ENCODE measurements around the gene TCF7L1.

The TCF7L1 gene

GRCh38 chr2:85162746-85163301, 29.6 kb downstream of the TCF7L1 start:
- DNase-seq (ENCODE audit: low read depth in 2 of 2): no peak

DNA sequence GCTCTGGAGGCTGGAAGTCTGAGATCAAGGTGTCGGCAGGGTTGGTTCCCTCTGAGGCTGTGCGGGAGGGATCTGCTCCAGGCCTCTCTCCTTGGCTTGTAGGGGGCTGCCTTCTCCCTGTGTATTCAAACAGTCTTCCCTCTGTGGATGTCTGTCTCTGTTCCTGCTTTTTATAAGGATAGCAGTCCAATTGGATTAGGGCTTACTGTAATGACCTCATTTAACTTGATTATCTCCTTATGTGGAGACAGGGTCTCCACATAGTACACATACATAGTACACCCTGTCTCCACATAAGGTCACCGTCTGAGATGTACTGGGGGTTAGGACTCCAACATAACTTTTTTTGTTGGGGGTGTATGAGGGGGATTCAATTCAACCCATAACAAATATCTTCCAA, 30.5 kb downstream of the TCF7L1 start:
- DNase-seq (ENCODE audit: low read depth in 2 of 2): no peak

DNA sequence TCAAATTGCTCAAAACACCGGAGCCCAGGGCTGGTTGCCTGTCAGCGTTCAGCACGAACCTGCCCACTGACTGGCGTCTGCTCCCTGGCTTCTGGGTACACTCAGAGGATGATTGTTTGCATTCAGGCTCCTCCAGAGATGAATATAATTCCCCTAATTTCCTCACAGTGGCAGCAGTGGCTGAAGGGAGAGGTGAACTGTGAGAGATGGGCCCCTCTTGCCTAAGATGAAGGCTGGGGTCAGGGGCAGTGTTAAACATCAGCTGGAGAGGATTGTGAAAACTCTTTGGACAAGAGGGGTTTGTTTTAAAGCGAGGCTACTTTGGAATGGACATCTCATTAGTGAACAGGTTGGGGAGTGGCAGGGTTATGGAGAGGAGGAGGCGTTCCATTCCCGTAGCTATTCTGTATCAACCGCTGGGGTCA, 31.0 kb downstream of the TCF7L1 start:
- DNase-seq (ENCODE audit: low read depth in 2 of 2): no peak

GRCh38 chr2:85165088-85165690, 32.0 kb downstream of the TCF7L1 start:
- no peak for DNase-seq (ENCODE audit: low read depth in 2 of 2)

- no peak for DNase-seq (ENCODE audit: low read depth in 2 of 2)
These were observed 32.8 kb downstream of the TCF7L1 start for GRCh38 chr2:85166021-85166420.

GRCh38 chr2:85167479-85167878, 34.3 kb downstream of the TCF7L1 start:
- no peak for DNase-seq (ENCODE audit: low read depth in 2 of 2)

- no peak for DNase-seq (ENCODE audit: low read depth in 2 of 2)
These were observed 35.8 kb downstream of the TCF7L1 start for GRCh38 chr2:85168942-85169341.

DNA sequence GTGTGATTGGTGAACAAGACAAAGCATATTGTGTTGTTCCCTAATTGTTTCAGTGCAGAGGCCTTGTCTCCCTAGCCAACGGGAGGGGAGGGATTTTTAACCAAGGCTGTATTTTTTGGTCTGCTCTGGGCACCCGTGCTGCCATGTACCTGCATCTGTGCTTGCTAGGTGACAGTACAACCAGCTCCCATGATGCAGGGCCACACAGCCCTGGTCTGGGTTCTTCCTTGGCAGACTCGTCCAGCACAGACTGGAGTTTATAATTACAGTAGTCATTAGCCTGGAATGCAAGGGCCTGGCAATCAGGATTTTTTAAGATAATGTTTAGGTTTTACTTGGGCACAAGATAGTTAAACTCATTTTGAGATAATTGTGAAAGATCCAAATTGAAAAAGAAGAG, 36.4 kb downstream of the TCF7L1 start:
- DNase-seq (ENCODE audit: low read depth in 2 of 2): no peak

DNA sequence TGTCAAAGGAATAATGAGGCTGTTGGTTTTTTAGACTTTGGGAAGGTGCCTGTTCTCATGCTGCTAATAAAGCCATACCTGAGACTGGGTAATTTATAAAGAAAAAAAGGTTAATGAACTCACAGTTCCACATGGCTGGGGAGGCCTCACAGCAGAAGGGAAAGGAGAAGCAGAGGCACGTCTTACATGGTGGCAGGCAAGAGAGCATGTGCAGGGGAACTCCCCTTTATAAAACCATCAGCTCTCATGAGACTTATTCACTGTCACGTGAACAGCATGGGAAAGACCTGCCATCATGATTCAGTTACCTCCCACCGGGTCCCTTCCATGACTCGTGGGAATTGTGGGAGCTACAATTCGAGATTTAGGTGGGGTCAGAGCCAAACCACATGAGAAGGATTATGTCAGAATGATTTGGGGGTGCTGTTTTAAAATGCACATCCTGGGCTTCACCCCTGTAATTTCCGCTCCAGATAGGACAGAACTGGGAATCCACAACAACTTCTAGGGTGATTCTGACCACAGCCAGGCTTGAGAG, 37.8 kb downstream of the TCF7L1 start:
- no peak for DNase-seq (ENCODE audit: low read depth in 2 of 2)

DNA sequence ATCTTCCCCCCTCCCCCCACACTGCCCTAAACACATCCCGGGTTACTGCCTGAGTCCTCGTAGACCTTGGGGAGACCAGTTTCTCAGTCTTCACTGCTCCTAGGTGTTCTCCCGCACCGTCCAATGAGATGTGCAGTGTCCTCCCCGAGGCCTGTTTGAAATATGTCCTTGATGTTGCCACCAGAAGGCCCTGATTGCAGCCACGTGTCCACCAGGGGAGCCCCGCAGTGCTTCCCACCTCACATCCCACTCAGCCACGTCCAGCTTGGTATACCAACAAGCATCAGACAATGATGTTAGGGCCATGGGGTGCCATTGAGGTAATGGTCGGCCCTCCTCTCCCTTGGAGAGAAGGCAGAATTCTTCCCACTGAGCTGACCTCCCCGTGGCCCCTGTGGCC, 38.7 kb downstream of the TCF7L1 start:
- no peak for DNase-seq (ENCODE audit: low read depth in 2 of 2)

GRCh38 chr2:85173909-85174308, 40.7 kb downstream of the TCF7L1 start:
- no peak for DNase-seq (ENCODE audit: low read depth in 2 of 2)

DNA sequence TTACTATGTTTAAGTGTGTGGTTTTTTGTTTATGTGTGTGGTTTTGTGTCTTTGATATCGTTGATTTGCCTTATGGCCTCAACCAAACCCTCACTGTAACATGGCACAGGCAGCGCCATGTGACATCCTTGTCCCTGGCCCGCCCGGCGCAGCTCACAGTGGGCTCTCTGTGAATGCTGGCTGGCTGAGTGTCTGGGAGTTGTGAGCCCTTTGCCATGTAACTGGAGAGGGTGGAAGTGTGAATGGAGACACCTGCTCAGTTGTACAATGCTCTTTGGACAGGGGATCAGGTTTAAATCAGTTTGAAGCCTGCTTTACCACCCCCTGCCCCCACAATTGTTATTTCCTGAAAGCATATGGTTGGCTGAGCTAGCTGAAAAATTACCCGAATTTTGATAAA, 41.8 kb downstream of the TCF7L1 start:
- DNase-seq (ENCODE audit: low read depth in 2 of 2): no peak

GRCh38 chr2:85175369-85176299, 42.4 kb downstream of the TCF7L1 start:
- DNase-seq (ENCODE audit: low read depth in 2 of 2): no peak

- DNase-seq (ENCODE audit: low read depth in 2 of 2): no peak
These were observed 44.0 kb downstream of the TCF7L1 start for GRCh38 chr2:85177031-85177824.

- DNase-seq (ENCODE audit: low read depth in 2 of 2): no peak
These were observed 45.0 kb downstream of the TCF7L1 start for GRCh38 chr2:85178154-85178553.

DNA sequence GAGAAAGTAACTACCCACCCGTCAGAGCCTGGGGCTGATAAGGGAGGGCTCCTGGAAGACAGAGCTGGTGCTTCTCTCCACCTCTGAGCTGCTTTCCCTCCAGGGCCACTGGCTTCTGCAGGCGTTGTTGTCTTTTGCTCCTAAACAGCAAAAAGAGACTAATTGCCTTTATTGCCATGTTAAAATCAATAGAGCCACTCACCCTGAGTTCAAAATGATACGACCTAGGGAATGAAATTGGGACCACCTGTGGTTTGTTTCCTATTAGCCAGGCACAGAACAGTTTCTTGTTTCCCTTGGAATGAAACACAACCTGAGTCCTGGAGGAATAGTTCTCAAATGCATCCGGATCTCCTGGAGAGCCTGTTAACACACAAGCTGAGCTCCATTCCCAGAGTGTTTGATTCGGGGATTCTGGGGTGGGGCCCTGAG, 45.8 kb downstream of the TCF7L1 start:
- no peak for DNase-seq (ENCODE audit: low read depth in 2 of 2)

- no peak for DNase-seq (ENCODE audit: low read depth in 2 of 2)
These were observed 46.3 kb downstream of the TCF7L1 start for GRCh38 chr2:85179541-85179940.

DNA sequence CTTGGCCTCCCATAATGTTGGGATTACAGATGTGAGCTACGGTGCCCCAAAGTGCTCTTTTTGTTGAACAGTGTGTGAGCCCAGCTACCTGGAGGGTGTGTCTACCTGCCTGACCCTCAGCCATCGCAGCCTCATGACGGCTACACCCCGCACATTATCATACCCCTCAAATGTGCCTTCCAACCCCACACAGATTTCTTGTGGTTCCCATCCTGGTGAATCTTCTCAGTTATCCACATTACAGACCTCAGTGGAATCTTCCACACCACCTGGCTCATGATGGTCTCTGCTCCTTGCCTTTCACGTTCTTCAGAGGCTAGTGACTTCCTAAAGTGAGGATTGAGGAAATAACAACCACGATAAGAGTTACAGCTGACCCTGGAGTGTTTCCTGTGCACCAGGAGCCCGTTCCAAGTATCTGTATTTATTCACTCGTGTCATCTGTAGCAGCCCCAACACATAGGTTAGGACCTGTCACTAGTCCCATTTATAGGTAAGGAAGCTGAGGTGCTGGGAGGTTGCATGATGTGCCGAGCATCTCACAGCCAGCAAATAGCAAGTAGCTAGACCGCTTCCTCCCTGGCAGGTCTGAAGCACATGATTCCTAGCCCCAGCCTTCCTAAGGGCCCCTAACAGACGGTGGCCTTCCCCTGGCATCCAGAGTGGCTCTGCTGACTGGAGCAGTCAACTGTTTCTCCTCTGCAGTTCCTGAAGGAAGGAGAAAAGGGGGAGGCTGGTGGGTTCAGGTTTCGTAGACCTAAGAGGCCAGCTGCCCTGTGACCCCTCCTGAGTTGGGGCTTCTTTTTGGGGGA, 47.3 kb downstream of the TCF7L1 start:
- DNase-seq (ENCODE audit: low read depth in 2 of 2): no peak

DNA sequence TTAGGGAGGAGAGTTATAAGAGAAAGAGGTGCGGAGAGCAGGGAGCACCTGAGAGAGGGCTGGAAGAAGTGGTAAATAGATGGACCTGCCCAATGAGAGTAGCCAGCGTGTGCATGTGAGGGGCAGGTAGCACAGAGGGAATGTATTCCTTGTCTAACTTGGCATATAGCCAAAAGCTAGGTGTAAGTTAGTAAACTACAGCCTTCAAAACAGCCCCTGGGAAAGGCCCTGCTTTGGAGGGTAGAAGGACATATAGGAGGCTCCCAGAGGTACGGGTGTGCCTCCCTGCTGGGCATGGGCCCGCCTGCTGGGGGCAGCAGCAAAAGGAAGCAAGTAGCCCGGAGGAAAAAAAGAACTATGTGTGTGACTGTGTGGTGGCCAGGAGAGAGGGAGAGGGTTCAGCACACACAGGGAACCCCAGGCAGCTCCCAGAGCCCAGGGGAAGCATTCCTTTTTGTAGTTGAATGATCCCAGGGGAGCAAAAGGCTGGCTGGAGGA, 48.0 kb downstream of the TCF7L1 start:
- no peak for DNase-seq (ENCODE audit: low read depth in 2 of 2)

- no peak for DNase-seq (ENCODE audit: low read depth in 2 of 2)
These were observed 48.8 kb downstream of the TCF7L1 start for GRCh38 chr2:85181844-85182456.
